HG03097 (cell line): ENCODE measurements around the gene XPO5.

Source experiments
- ATAC-seq: cut with Tn5 transposase; IDR thresholded peaks from one replicate; pipeline ENCODE4 v1.9.1; 2021; ENCODE audit not compliant: unreplicated experiment, low FRiP score

Gene XPO5

DNA sequence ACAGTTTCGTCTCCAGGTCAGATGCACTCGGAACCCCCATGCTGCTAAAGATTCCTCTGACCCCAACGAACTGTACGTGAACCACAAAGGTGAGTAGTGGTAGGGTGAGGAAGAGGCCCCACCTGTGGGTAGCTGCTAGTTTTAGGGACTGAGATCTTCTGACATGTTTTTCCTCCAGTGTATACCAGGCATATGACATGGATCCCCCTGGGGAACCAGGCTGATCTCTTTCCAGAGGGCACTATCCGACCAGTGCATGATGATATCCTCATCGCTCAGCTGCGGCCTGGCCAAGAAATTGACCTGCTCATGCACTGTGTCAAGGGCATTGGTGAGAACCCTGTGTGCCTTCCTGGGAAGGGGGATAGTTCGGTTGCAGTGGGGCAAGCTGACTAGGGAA, 55.7 kb downstream of the XPO5 start:
- no peak for ATAC-seq

DNA sequence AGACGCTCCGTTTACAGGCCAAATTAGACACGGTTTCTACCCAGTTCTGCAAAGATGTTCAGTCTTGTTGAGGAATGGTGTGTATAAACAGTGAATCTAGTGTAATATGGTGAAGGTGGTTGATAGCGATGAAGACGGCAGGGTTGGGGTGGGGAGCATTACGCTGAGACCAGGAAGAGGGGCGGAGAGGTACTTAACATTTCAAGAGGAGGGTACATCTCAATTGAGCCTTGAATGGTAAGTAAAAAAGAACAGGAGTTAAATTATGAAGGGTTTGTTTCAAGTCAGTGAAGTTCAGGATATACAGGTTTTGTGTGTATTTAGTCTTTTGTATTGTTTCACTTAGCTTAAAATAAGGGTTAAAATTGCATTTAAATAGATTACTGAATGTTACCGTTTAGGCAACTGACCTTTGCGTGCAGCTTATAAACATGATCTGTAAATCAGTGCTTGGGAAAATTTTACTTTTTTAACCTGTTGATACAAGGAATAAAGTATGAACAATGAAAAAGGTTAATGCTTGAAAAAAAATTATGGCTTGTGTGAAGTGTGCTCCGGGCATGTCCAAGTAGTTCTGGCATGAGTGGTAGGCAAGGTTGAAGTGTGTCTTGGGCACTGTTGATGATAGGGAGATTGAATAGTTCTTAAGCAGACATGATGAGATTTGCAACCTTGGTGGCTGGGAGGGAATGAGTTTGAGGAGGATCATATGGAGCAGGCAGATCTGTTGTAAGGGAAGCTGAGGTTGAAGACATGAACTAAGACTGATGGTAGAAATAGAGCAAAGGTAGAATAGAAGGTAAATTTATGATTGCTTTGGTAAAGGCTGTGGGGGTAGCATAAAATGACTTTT, 58.1 kb downstream of the XPO5 start:
- no peak for ATAC-seq

DNA sequence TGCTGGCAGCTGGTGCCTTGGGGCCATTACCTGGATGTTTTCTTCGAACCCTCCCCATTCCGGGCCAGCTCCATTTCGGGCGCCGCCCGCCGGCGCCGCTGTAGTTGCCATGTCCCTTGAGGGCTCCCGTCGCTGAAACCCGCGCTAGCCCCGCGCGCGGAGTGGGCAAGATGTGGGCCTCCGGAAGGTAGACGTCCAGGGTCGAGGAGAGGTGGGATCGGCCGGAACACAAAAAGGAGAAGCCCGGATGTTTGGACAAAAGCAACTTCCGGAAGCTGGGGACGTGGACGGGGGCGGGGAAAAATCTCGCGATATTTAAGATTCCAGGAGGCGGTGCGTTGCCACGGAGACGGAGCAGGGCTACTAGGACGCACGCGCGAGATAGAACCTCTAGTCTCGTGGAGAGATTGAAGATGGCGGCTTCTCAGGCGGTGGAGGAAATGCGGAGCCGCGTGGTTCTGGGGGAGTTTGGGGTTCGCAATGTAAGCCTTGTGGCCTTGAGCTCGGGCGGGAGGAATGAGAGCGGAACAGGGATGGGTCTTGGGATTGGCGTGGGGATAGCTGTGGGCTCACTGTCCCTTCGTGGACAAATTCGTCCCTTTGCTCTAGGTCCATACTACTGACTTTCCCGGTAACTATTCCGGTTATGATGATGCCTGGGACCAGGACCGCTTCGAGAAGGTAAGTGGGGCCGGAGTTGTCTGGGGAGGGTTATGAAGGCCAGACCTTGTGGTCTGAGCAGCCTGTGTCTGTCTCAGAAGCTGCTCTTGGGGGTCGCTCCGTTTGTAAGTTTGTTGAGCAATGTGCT, 58.9 kb downstream of the XPO5 start, which contains the start of the genes POLR1C and YIPF3:
TSS of gene POLR1C (plus strand) at position 393 of the 808 bp plus-strand sequence. CDS start at position 414, 21 bp downstream.
TSS of gene YIPF3 (minus strand) at position 230 of the 808 bp plus-strand sequence. CDS start at position 111, 119 bp downstream.
- ATAC-seq, result peak; percentile 78

DNA sequence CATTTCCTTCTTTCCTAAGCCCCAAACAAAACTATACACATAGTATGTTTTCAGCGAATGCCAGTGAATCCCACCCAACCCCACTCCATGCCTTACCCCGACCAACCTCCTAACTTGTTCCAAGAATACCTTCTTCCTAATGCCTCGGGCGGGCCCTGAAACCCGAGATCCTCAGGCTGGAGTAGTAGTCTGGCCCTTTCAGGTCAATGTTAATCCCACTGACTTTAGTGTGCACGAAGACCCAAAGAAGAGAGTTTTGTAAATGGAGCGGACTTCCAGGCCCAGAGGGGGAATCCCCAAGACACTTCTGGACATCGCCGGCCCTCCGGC, 59.5 kb downstream of the XPO5 start:
- ATAC-seq, result no peak

DNA sequence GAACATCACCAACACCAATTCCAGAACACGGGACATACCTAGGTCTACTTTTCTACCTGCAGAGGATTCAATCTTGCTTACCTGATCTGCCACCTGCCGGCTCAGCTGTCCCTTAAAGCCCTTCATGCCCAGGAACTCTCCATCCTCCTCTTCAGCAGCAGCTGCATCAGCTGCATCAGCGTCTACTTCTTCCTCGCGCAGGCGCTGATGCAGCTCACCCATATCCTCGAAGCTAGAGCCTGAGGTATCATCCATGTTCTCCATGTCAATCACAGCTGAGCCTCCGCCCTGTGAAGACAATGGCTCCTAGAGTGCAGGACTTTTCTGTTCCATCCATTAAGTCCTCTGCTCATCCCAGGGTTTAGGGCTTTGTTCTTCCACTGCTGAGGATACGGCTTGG, 60.0 kb downstream of the XPO5 start:
- ATAC-seq, result no peak

DNA sequence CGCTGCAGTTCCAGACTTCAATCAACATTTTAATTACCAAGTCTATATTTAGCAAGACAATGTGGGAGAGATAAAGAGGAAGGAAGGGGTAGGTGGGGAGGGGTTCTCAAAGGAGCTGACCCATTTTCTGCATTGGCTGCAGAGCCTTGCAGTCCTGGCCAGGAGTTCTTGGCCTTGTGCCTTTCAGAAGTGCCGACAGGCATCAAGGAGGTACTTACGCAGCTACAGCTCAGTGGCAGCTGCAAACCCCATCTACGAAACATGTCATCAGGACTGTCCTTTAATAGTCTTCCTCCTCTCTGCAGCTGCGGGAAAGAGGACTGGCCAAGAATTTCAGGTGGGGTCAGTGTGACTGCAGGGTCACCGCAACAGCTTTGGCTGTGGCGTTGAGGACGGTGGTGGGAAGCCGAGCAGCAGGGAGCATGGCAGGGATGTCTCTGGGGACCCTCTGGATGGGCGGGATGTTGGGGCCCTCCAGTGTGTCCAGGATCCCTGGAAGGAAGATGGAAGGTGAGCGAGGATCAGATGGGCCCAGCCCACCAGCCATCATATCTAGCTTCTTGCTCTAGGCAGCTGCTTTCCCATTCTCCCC, 63.9 kb downstream of the XPO5 start:
- ATAC-seq, result no peak

DNA sequence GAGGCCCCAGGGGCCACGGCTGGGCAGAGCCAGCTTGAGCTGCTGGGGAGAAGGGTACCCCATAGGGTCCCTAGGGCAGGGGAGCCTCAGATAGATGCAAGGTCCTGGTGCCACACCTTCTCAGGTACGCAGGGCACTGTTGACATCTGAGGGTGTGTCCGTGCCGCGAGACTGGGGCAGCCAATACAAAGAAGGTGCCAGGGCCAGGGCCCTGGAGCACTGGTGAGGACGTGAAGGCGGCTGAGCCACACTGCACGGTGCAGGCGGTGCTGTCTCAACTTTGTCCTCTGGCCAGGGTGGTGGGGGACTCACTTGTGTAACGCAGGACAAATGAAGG, 65.0 kb downstream of the XPO5 start:
- no peak for ATAC-seq

DNA sequence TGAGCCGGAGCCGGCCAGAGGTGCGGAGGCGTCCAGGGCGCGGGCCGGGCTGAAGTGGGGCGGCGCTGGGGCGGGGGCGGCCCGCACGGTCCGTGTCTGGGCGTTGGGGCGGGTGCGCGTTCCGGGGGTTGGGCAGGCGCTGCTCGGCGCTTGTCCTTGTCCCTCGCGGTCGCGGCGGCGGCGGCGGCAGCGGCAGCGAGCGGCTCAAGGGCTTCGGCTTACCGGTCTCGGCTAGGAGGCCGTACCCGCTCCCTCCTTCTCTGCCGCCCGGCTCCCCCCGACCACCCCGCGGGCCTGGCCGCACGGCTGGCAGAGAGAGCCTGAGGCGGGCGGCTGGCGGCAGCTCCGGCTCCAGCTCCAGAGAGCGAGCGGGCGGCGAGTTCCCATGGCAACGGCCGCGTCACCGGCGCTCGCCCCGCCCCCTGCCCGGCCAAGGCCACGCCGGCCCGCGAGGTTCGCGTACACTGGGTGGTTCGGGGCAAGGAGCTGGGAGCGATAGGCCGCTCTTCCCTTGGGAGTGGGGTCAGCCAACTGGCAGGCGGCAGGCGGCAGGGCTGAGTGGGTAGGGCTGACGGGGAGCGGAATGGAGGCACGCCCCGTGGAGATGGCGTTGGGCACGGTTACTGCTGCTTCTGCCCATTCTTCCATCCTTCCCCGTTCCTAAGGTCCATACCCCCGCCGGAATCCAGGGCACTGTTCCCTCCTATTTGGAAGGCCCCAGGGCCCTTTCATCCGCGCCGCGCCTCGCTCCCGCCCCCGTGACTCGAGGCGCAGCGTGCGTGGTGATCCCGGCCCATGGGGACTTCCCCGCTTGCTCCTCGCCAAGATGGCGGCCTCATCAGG, 65.6 kb downstream of the XPO5 start, which contains the start of gene LRRC73:
TSS of gene LRRC73 (minus strand) at position 363 of the 843 bp plus-strand sequence. CDS start 561 bp downstream, outside the sequence.
- ATAC-seq, result no peak

DNA sequence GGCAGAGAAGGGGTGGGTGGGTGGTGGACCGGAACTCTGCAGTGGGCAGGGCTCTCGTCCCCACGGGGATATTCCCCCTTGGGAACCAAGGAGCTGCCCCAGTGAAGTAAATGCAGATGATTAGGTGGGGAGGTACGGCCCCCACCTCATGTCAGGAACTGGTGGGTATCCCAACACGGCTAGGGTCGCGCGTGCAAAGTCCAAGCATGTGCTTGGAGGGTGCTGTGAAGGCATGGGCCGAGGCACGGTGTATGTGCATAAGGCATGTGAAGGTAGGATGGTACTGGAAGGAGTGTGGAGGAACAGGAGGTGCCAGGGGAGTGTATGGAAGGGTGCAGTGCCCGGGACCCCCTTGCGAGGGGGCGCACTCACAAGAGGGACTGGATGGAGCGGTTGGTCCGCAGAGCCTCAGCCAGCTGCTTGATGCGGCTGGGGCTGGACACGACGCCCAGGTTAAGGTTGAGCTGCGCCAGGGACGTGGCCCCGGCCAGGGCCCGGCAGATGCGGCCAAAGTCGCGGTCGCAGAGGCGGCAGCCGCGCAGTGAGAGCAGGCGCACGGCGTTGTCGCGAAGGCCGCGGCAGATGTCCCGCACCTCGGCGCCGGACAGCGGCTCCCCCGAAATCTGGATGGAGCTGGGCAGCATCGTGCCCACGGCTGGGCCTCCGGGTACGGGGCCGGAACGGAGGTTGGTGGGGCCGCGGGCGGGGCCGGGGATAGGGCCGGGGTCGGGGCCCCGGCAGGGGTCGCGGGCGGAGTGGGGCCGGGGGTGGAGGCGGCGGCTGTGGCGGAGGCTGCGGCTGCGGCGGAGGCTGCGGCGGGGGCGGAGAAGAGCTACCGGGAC, 66.5 kb downstream of the XPO5 start:
- no peak for ATAC-seq

DNA sequence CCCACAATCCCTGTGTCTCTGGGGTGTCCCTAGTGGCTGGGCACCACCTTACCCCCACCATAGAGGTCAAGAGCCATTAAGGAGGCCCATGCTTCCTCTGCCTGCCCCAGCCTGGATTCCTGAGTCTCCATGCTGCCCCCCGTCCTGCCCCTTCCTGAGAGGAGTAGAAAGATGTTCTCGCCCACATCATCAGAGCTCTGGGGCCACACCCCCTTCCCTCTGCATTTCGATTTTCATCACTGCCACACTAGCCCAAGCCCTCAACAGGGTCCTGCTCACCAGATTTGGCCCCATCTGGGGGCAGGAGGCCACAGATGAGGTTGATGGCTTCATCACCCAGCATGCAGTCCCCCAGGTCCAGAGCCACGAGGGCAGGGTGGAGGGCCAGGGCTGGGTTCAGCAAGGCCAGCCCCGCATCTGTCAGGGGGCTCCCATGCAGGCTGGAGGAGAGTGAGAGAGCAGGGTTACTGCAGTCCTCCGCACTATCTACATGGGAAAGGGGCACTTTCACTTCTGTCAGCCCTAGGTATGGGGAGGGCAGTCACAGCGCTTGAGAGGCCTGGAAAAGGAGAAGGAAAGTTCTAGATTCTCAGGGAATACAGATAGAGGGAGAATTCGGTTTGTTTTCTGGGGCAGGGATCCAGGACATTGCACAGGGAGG, 67.2 kb downstream of the XPO5 start:
- ATAC-seq, result no peak

DNA sequence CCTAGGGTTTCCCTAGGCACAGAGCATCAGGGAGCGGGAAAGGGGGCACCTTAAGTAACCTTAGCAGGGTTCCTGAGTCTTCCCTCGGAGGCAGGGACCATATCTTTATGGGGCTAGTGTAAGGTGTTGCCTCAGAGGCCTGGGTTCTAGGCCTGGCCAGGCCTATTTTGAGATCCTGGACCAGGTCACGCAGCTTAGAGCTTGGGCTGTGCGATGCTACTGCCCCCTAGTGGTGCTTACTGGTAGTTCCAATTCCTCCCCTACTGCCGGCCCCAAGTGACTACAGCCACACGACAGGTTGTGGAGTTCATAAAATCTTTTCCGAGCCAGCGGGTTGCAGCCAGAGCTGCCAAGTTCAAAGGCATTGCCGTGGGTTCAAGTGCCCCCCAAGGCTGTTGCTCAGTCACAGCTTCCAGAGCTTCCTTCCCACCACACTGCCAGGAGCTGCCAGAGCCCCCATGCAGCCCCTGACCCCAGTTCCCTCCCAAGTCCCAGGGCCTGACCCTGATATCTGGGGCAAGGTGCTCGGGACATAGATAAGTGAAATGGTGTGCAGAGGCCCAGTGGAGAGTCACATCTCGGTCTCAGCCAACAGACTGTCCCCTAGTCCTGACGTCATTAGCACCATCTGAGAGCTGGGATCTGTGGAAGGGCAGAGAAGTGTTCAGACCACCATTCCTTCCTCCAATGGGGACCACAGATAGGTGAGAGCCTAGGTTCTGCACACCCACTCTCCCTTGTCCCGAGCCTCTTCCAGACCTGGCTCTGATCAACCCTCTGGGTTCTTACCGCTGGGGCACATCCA, 69.0 kb downstream of the XPO5 start:
- peak; percentile 49 for ATAC-seq

DNA sequence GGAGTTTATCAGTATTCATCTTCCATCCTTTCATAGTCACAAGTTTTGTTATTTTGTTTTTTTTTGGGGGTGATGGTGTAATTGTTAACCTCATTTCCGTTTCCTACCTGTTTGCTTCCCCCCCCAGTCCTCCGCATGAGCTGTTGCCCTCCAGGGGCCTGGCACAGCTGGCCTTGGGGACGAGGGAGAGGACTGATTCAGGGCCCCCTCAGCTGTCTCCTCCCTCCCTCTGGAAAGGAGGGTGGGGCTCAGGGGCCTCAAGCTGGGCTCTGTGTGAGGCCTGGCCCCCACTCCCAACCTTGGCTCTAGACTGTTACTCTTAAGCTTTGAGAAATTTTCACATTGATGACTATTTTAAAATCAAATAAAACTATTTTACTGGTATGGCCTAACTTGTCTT, 69.7 kb downstream of the XPO5 start:
- no peak for ATAC-seq

DNA sequence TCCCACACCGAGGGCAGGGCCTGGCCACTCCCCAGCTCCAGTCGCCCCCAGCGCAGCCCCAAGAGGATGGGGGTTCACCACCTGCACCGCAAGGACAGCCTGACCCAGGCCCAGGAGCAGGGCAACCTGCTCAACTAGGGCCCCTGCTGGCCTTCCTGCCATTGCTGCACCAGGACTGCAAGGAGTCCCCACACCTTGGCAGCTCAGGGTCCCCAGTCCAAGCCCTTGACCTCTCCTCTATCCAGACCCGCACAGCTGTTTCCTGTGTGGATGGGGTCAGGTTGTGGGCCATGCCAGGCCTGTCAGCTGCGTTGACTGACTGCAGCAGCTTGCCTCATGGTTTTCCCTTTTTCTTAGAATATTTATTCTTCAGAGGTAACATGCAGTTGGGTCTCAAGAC, 70.1 kb downstream of the XPO5 start:
- no peak for ATAC-seq

DNA sequence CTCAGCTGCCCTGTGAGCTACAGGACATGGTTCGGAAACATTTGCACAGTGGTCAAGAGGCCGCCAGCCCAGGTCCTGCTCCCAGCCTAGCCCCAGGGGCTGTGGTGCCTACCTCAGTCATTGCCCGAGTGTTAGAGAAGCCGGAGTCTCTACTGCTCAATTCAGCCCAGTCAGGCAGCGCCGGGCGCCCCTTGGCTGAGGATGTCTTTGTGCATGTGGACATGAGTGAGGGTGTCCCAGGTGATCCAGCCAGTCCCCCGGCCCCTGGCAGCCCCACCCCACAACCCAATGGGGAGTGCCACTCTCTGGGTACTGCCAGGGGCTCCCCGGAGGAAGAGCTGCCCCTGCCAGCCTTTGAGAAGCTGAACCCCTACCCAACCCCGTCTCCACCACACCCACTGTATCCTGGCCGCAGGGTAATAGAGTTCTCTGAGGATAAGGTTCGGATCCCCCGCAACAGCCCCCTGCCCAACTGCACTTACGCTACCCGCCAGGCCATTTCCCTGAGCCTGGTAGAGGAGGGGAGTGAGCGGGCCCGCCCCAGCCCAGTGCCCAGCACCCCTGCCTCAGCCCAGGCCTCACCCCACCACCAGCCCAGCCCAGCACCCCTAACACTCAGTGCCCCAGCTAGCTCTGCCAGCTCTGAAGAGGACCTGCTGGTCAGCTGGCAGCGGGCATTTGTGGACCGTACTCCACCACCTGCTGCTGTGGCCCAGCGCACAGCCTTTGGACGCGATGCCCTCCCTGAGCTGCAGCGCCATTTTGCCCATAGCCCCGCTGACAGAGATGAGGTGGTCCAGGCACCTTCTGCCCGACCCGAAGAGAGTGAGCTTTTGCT, 70.9 kb downstream of the XPO5 start:
- ATAC-seq, result no peak

DNA sequence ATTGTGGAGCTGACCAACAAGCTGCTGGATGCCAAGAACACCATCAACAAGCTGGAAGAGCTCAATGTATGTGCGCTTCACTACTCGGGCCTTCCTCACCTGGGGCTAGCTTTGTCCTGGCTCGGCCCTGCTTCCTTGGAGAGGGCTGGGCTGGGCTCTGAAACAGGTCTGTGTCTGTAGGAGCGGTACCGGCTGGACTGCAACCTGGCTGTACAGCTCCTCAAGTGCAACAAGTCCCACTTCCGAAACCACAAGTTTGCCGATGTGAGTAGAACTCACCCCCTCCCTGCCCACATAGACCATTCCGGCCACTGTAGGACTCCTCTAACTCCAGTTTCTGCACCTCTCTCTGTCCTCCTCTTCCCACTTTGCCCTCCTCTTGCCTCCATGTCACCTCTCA, 72.4 kb downstream of the XPO5 start:
- ATAC-seq, result no peak

DNA sequence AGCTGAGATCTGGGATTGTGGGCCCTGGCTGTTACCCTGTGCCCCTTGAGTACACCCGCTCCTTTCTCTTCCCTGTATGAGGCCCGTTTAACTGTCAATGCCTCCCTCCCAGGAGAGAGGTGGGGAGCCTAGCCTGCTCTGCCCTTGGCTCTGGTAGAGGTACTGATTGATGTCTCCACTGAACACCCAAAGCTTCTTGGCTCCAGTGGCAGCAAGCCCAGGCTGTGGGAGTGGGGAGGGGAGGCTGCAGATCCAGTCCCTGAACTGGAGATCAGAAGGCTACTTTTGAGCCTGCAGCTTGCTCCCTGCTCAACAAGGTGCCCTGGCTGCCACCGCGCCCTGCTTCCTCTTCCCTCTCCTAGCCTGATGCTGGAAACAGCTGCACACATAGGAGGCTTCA, 73.2 kb downstream of the XPO5 start:
- no peak for ATAC-seq

DNA sequence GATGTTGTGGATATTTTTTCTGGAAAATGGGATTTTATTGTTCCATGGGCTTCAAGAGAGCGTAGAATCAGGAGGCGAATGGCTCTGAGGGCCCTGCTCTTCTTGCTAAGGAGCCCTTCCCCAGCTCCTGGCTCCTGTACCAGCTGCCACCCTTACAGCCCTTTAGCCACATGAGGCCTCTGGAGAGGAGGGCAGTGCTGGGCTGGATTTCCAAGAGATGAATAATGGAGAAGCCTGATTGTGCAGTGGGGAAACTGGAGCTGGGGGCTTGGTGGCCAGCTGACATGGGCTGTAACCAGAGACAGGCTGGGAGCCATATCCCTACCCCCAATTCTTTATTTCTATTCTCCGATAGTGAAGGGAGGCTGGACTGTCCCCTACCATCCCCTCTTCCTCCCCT, 74.9 kb downstream of the XPO5 start:
- ATAC-seq, result no peak
